ENCODE data around the gene BMP5. TPM values are rescaled to one million over a fixed set of nuclear protein-coding genes. Genes with fewer than 3 reads are reported as not detected.

The BMP5 gene
- total RNA-seq, 2 experiments from 2014 or later, result not detected

- intact Hi-C loops (cut with micrococcal nuclease), result no loop called here
- H3K4me3 Mint-ChIP-seq, result no peak overlapping the region
Measured at GRCh38 chr6:55822815-55823214, 52.6 kb downstream of the BMP5 start.

DNA sequence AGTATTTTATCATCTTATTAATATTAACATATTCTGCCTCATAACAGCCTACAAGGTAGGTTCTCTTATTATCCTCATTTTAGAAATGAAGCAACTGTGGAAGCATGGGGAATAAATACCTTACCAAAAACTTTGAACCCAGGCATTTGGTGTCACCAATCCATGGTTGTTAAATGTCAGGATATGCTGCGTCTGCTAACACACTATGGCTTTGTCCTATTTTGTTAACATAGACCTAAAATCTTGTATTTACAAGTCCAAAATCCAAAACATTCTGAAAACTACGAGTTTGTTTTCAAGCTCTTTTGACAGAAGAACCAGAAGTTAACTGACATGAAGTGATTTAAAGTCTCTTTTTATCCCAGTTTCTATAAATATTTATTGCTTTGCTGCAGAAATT is 53.4 kb downstream of the BMP5 start:
- no peaks in the 10 kb centered on the region for H3K36me3 Mint-ChIP-seq (ENCODE audit: low read depth)
- intact Hi-C loops (cut with micrococcal nuclease), result no loop called here
- CTCF ChIA-PET, result no interaction called here
- H3K9me3 Mint-ChIP-seq, result peaks cover 1% of the 10 kb centered on the region
- no peaks in the 10 kb centered on the region for H3K4me1 Mint-ChIP-seq (ENCODE audit: low read depth)
- no peaks in the 10 kb centered on the region for H3K27me3 Mint-ChIP-seq
- H3K27ac Mint-ChIP-seq, result no peak overlapping the region
- no peak for TF ChIP-seq CTCF (IDR thresholded peaks at IDR 0.05)
- no peak overlapping the region for H3K4me3 Mint-ChIP-seq
- DNase-seq, result no peak
- ATAC-seq, result no peak
- POLR2A ChIA-PET, result no interaction called here

More at GRCh38 chr6:55822815-55823214, 52.6 kb downstream of the BMP5 start:
- ChIA-PET CTCF (no interaction called here), POLR2A (no interaction called here)
- H3K27me3 Mint-ChIP-seq, result no peaks in the 10 kb centered on the region
- no peaks in the 10 kb centered on the region for H3K9me3 Mint-ChIP-seq
- no peak overlapping the region for H3K27ac Mint-ChIP-seq
- H3K36me3 Mint-ChIP-seq (ENCODE audit: low read depth), result no peaks in the 10 kb centered on the region
- H3K4me1 Mint-ChIP-seq (ENCODE audit: low read depth), result no peaks in the 10 kb centered on the region
- DNase-seq, result no peak
- no peak for ATAC-seq
- no peak for TF ChIP-seq CTCF (IDR thresholded peaks at IDR 0.05)

DNA sequence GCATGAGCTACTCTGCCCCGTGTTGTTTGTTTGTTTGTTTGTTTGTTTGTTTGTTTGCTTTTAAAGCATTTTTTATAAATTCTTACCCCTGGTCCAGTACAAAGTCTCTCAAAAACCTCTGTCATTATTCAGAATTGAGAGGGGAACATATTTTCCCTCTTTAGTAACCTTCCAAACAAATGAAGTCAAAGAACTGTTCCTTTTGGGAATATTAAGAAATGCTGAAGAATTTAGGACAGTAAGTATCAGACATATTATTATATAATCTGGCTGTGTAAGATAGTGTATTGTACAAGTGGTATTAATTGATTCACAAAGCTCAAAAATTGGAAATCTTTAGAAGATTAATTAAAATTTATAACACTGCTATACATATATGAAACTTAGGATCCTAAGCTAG is 54.7 kb downstream of the BMP5 start:
- Mint-ChIP-seq H3K4me1 (ENCODE audit: low read depth) (no peaks in the 10 kb centered on the region), H3K4me3 (no peak overlapping the region), H3K27ac (no peak overlapping the region), H3K9me3 (peaks cover 6% of the 10 kb centered on the region), H3K36me3 (ENCODE audit: low read depth) (no peaks in the 10 kb centered on the region), H3K27me3 (no peaks in the 10 kb centered on the region)
- POLR2A ChIA-PET, result no interaction called here
- intact Hi-C loops (cut with micrococcal nuclease), result no loop called here
- DNase-seq (no peak), ATAC-seq (no peak)
- TF ChIP-seq CTCF (IDR thresholded peaks at IDR 0.05), result no peak
- CTCF ChIA-PET, result no interaction called here

DNA sequence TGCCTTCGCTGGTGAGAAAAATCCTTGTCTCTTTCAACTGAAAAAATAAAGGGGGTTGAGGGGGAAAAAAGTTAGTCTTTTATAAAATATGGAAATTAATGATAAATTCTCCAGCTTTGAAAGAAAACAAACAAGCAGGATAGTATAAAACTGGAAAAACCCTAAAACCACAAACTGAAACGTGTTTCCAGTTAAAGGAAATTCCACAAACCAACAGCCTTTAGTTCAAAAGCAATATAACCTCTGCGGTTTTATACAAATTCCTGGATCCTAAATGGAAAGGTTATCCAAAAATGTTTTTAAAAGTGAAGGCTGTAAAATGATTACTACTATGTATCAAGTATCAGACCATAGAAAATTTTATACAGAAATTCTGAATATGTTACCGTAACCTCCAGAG is 55.6 kb downstream of the BMP5 start:
- CTCF ChIA-PET, result no interaction called here
- H3K27me3 Mint-ChIP-seq, result no peaks in the 10 kb centered on the region

DNA sequence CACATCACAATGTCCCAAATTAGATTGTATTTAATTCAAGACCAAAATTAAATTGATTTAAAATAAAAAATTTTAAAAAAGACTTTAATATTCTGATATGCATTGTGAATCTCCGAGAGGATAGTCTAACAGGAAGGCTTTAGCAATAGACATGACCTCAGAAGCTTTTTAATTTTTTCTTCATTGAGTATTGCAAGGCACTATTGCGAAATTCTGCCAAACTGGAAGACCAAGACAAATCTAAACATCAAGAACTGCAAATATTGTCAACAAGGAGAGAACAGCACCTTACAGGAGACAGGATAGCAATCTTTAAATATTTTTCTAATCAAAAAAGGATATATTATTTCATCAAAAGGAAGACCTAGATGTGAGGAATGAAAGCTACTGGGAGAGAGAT is 56.9 kb downstream of the BMP5 start:
- Mint-ChIP-seq H3K27ac (no peak overlapping the region), H3K9me3 (peaks cover 7% of the 10 kb centered on the region), H3K4me3 (no peak overlapping the region), H3K4me1 (ENCODE audit: low read depth) (no peaks in the 10 kb centered on the region), H3K27me3 (no peaks in the 10 kb centered on the region), H3K36me3 (ENCODE audit: low read depth) (no peaks in the 10 kb centered on the region)
- CTCF ChIA-PET, result no interaction called here
- DNase-seq (no peak), ATAC-seq (no peak)
- intact Hi-C loops (cut with micrococcal nuclease), result no loop called here
- POLR2A ChIA-PET, result no interaction called here
- TF ChIP-seq CTCF (IDR thresholded peaks at IDR 0.05), result no peak

More for the DNA sequence above, 55.6 kb downstream of the BMP5 start:
- ATAC-seq (no peak), DNase-seq (no peak)
- intact Hi-C loops (cut with micrococcal nuclease), result no loop called here
- Mint-ChIP-seq H3K4me1 (ENCODE audit: low read depth) (no peaks in the 10 kb centered on the region), H3K27ac (no peak overlapping the region), H3K9me3 (peaks cover 6% of the 10 kb centered on the region), H3K4me3 (no peak overlapping the region), H3K36me3 (ENCODE audit: low read depth) (no peaks in the 10 kb centered on the region)
- no peak for TF ChIP-seq CTCF (IDR thresholded peaks at IDR 0.05)
- POLR2A ChIA-PET, result no interaction called here
